Measurements from ENCODE around the gene PPM1M.

PPM1M gene

DNA sequence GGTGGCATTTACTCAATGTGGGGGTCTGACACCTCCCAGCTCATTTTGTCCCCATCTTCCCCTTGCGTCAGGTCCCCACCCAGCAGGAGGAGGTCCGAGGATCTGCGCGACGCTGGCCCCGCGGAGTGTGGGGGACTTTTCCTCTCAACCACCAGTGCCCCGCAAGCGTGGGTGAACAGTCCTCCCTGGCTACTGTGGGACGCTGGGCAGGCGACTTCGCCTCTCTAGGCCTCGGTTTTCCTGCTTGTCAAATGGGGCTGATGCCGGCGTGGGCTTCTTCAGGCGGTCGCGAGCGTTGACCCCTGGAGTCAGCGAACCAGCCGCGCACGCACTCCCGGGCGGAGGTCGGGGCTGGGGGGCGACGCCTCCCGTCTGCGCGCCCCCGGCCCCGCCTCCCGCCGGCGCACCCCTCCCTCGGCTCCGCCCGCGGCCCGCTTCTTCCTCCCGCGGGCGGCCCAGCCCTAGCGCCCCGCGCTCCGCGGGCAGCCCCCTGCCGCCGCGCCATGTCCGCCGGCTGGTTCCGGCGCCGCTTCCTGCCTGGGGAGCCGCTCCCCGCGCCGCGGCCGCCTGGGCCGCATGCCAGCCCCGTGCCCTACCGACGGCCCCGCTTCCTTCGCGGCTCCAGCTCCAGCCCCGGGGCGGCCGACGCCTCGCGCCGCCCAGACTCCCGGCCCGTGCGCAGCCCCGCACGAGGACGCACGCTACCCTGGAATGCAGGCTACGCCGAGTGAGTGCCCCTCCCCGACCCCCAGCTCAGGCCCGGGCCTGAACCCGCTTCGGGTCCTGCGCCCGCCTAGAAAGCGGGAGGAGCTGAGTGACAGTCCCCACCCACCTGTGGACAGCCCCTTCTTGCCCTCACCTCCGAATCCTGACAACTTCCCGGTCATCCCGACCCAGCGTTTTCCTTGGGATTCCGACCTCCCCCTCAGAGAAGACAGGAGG lies at the start of gene PPM1M:
PPM1M (plus strand) TSS at position 438 of the 942 bp plus-strand sequence; CDS start at position 504, 66 bp downstream.
- in situ Hi-C loops (cut with MboI; ENCODE audit: low sequenced_read_pairs) = loop anchor here (25.0 kb wide), 1 partner anchor 92 kb away; no protein-coding TSS in a partner anchor

DNA sequence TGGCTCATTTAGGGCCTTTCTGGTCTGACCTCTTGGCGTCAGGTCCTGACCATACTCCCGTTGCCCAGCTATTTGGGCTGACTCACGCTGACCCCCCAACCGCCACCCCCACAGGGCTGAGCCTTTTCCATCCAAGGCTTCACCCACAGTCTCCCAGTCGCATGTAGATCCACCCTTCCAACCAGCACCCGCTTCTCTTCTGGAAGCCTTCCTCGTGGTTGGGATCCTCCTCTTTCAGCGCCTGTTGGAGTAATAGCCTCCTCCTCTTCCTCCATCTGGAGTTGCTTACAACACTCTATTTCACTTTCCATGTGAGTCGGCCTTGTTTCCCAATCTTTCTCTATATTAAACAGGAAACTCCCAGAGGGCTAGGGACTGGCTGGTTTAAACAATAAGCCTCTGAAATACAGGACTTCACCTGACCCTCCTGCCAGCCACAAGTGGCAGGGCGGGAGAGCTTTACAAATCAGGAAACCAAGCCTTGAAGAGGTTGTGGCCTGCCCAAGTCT lies 49.7 kb upstream of the PPM1M start:
- in situ Hi-C loops (cut with MboI; ENCODE audit: low sequenced_read_pairs) = no loop called here

DNA sequence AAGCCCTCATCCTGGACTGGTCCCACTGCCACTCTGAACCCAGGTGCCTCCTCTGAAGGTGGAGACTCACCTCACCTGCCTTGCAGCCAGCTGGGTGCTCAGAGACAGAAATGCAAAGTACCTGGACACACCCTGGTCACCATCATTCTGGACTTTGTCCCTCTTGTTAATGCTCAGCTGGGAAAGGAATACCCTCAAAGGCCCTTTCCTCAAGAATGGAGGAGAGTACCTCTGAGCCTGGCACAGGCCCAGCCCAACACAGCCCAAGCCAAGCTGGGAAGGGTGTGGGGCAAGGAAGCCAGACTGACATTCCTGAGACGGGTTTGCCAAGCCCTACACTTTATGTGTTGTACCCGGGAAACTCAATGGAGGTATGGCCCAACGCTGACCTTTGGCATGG lies 48.6 kb upstream of the PPM1M start:
- in situ Hi-C loops (cut with MboI; ENCODE audit: low sequenced_read_pairs) = no loop called here

DNA sequence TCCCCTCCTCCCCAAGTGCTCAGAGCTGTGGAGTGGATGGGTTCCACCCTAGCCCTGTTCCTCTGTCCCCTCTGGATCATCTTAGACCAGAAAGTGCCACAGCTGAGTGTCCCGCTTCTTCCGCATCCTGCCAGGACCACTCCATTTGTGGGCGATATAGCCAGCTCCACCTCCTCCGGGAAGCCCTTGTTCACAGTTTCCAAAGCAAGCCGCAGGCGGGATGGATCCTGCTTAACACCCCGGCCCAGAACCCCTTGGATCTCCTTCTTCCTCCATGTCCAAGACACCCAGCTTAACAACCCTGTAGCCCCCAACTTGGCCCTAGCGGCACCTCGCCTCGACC lies 48.1 kb upstream of the PPM1M start:
- in situ Hi-C loops (cut with MboI; ENCODE audit: low sequenced_read_pairs) = no loop called here

GRCh38 chr3:52197842-52198625 lies 47.5 kb upstream of the PPM1M start, which contains the start of gene ALAS1:
ALAS1 (plus strand) TSS chr3:52198160; CDS start chr3:52199242, 1,082 bp downstream.
- in situ Hi-C loops (cut with MboI; ENCODE audit: low sequenced_read_pairs) = no loop called here

DNA sequence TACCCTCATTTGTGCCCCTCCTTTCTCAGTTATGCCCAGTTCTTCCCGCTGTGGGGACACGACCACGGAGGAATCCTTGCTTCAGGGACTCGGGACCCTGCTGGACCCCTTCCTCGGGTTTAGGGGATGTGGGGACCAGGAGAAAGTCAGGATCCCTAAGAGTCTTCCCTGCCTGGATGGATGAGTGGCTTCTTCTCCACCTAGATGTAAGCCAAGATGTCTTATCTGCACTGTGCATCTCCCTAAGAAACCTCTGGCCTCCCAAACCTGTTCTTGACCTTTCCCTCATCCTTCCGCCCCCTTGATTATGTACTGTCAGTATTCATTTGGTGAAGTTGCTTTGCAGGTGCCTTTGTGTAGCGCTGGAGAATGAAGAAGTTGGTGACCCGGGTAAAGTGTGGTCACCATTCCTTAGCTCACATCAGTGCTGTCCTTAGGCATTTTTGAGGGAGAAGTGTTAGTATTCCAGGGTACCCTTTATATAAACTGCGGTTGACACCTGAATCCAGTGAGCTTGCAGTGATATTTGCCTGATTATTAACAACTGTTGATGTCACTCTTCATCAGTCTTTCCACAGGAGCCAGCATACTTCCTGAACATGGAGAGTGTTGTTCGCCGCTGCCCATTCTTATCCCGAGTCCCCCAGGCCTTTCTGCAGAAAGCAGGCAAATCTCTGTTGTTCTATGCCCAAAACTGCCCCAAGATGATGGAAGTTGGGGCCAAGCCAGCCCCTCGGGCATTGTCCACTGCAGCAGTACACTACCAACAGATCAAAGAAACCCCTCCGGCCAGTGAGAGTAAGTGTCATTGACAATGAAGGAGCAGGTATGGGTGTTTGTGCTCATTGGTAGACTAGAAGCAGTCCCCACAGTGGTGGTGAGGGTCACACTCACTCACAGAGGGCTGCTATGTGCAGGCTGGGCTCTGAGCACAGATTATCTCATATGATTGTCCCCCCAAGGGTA lies 46.6 kb upstream of the PPM1M start:
- in situ Hi-C loops (cut with MboI; ENCODE audit: low sequenced_read_pairs) = no loop called here

GRCh38 chr3:52200981-52201679 lies 44.4 kb upstream of the PPM1M start:
- in situ Hi-C loops (cut with MboI; ENCODE audit: low sequenced_read_pairs) = no loop called here

GRCh38 chr3:52202384-52203077 lies 43.0 kb upstream of the PPM1M start:
- in situ Hi-C loops (cut with MboI; ENCODE audit: low sequenced_read_pairs) = no loop called here

- in situ Hi-C loops (cut with MboI; ENCODE audit: low sequenced_read_pairs) = no loop called here
Observed at GRCh38 chr3:52203701-52204100, 41.9 kb upstream of the PPM1M start.

DNA sequence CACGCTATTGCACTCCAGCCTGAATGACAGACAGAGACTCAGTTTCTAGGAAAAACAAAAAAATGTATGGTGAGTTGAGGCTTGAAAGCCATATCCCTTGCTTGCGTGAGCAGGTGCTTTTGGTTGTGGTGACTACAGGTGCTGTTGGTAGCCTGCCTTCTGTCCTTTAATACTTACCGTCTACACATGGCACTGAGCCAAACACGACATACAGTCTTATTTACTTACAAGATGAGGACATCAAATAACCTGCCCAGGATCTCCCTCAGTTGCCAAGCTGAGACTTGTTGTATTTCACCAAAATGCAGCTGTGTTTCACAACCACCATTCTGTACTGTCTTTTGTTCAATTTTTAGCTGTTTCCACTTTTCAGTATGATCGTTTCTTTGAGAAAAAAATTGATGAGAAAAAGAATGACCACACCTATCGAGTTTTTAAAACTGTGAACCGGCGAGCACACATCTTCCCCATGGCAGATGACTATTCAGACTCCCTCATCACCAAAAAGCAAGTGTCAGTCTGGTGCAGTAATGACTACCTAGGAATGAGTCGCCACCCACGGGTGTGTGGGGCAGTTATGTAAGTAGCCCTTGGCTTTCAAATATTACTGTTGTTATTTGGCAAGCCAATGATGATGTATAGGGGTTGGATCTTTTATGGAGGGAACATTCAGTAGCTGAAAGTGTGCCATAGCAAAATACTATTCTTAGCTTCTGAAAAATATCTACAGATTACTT lies 41.1 kb upstream of the PPM1M start:
- in situ Hi-C loops (cut with MboI; ENCODE audit: low sequenced_read_pairs) = no loop called here

- in situ Hi-C loops (cut with MboI; ENCODE audit: low sequenced_read_pairs) = no loop called here
Observed at GRCh38 chr3:52205727-52206372, 39.7 kb upstream of the PPM1M start.

DNA sequence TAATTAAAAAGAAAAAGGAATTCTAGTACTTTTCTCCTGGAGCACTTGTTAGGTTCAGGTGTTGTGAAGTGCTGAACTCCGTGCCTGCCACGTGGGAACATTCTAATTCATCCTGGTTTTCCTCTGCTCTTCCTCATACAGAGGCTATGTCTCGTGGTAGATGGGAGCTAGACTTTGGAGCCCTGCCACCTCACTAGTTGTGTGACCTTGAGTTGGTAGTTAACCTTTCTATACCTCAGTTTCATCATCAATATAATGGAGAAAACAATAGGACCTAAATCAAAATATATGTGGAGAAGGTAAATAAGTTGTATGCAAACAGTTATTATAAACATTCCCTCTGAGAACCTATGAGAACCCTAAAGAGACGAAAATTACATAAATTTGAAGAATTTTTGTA lies 37.0 kb upstream of the PPM1M start:
- in situ Hi-C loops (cut with MboI; ENCODE audit: low sequenced_read_pairs) = no loop called here

DNA sequence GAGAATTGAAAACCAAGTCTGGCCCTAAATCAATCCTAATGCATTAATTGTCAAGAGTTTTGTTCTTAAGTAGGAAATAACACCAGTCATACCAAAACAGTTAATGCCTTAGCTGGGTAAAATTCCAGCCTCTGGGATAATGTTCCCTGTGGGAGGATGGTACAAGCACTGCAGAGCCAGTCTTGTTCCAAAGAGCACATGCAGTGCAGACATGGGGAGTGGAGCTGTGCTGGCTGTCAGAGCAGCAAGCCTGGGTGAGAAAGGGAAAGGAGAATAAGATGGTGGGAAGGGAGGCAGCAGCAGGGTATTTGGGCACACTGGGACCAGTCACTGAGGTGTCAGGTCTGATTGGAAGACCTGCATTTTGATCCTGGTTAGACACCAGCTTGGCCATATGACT lies 35.5 kb upstream of the PPM1M start:
- in situ Hi-C loops (cut with MboI; ENCODE audit: low sequenced_read_pairs) = no loop called here

DNA sequence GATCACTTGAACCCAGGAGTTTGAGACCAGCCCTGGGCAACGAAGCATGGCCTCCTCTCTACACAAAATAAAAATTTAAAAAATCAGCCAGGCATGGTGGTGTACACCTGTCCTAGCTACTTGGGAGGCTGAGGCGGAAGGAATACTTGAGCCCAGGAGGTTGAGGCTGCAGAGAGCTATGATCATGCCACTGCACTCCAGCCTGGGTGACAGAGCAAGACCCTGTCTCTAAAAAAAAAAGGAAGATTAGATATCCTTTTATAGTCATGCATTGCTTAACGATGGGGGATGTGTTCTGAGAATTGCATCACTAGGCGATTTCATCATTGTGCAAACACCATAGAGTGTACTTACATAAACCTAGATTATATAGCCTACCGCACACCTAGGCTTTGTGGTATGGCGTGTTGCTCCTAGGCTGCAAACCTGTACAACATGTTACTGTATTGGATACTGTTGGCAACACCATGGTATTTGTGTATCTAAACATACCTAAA lies 35.0 kb upstream of the PPM1M start:
- in situ Hi-C loops (cut with MboI; ENCODE audit: low sequenced_read_pairs) = no loop called here

DNA sequence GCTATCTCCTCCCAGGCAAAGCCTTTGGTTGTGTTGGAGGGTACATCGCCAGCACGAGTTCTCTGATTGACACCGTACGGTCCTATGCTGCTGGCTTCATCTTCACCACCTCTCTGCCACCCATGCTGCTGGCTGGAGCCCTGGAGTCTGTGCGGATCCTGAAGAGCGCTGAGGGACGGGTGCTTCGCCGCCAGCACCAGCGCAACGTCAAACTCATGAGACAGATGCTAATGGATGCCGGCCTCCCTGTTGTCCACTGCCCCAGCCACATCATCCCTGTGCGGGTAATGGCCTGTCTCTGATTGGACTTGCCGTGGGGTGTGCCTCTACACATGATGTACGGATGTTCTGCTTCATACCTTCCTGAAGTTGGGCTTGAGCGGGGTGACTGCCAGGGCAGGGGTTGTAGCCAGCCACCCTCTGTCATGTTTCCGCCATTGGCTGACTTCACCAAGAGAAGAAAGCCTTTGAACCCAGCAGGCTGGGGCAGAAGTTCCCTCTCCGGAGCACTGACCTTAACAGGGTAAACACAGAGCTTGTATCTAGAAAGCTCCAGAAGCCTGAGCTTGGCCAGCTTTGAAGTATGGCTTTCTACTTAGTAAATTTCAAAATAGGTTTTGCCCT lies 34.2 kb upstream of the PPM1M start:
- in situ Hi-C loops (cut with MboI; ENCODE audit: low sequenced_read_pairs) = no loop called here

GRCh38 chr3:52213005-52213404 lies 32.6 kb upstream of the PPM1M start:
- in situ Hi-C loops (cut with MboI; ENCODE audit: low sequenced_read_pairs) = no loop called here

DNA sequence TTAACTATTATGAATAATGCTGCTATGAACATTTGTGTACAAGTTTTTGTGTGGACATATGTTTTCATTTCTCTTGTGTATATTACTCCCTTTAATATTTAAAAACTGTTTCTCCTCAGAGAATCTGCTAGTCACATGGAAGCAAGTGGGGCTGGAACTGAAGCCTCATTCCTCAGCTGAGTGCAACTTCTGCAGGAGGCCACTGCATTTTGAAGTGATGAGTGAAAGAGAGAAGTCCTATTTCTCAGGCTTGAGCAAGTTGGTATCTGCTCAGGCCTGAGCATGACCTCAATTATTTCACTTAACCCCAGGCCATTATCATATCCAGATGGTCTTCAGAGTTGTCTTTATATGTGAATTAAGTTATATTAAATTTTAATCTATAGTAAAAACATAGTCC lies 31.7 kb upstream of the PPM1M start:
- in situ Hi-C loops (cut with MboI; ENCODE audit: low sequenced_read_pairs) = no loop called here

Measured in HL-60/S4 treated with retinoic acid at 250 ng/mL for 4 days and 3 days (cell line).